Uterus (tissue), 2 donors: ENCODE measurements around the gene IFNB1.

Experiments
- CTCF ChIP-seq, 4 experiments: fragments of 200-600 bp in 2 of 4; fragments of 450-650 bp in 2 of 4; sonication (generic) in 2 of 4; IDR thresholded peaks; one replicate each; pipeline ENCODE4 v1.5.1; 2016 to 2019; ENCODE audit warnings: antibody characterized with exemption in 4 of 4, mild to moderate bottlenecking in 2 of 4, moderate library complexity in 1 of 4
- POLR2A ChIP-seq, 2 donors: fragments of 450-650 bp; IDR thresholded peaks; one replicate each; pipeline ENCODE4 v1.6.1; 2016; ENCODE audit warnings: antibody characterized with exemption in 2 of 2, mild to moderate bottlenecking in 1 of 2, moderate library complexity in 1 of 2

GRCh38 chr9:21028466-21028865 lies 49.3 kb downstream of the IFNB1 start:
- TF ChIP-seq CTCF (IDR thresholded peaks at IDR 0.05) (no peak), POLR2A (IDR thresholded peaks at IDR 0.05) (no peak)
